ENCODE measurements around the gene CCDC192. TPM values are rescaled to one million over a fixed set of nuclear protein-coding genes. Genes with fewer than 3 reads are reported as not detected.
"Not testable (repeated sequence)": the region's sequence is repeated elsewhere in the genome, so short reads cannot be mapped to it uniquely, and the experiment has no call there.

CCDC192 gene
- total and polyA plus RNA-seq, 9 donors: 0.26 to 2.6 (median 0.91) TPM; not detected in 1

GRCh38 chr5:127772531-127772930, 69.3 kb downstream of the CCDC192 start:
- Histone ChIP-seq H3K4me1 (ENCODE audit: insufficient read depth) (no peaks in the 10 kb centered on the region), H3K36me3 (no peaks in the 10 kb centered on the region), H3K9me3 (no peaks in the 10 kb centered on the region), H3K27ac (no peak overlapping the region), H3K4me3 (no peak overlapping the region), H3K27me3 (no peaks in the 10 kb centered on the region)
- intact Hi-C loops (cut with DNase I): no loop called here
- no peak for DNase-seq
- WGBS, 3 donors: 61 to 75% (median 67%) methylated on average over 1 of the region's 1 CpG
- TF ChIP-seq CTCF (IDR thresholded peaks at IDR 0.05): no peak
- TF ChIP-seq POLR2A (IDR thresholded peaks at IDR 0.05): no peak
- no peak for TF ChIP-seq EP300 (IDR thresholded peaks at IDR 0.05)

GRCh38 chr5:127774221-127774620, 71.0 kb downstream of the CCDC192 start:
- no peak for TF ChIP-seq POLR2A (IDR thresholded peaks at IDR 0.05)
- TF ChIP-seq EP300 (IDR thresholded peaks at IDR 0.05): no peak
- no peak for TF ChIP-seq CTCF (IDR thresholded peaks at IDR 0.05)
- intact Hi-C loops (cut with DNase I): no loop called here
- Histone ChIP-seq H3K27me3 (no peaks in the 10 kb centered on the region), H3K9me3 (no peaks in the 10 kb centered on the region), H3K27ac (no peak overlapping the region), H3K4me1 (ENCODE audit: insufficient read depth) (no peaks in the 10 kb centered on the region), H3K36me3 (no peaks in the 10 kb centered on the region), H3K4me3 (no peak overlapping the region)
- 88 to 90% (median 88%) methylated on average over 2 of the region's 2 CpGs for whole genome bisulfite sequencing, 3 donors
- DNase-seq: no peak

- TF ChIP-seq POLR2A (IDR thresholded peaks at IDR 0.05): no peak
- TF ChIP-seq CTCF (IDR thresholded peaks at IDR 0.05): no peak
- TF ChIP-seq EP300 (IDR thresholded peaks at IDR 0.05): no peak
- WGBS, 3 donors: 93 to 97% (median 97%) methylated on average over 4 of the region's 4 CpGs
- intact Hi-C loops (cut with DNase I): no loop called here
Observed at GRCh38 chr5:127776477-127776876, 73.3 kb downstream of the CCDC192 start.

GRCh38 chr5:127777957-127778356, 74.8 kb downstream of the CCDC192 start:
- no peaks in the 10 kb centered on the region for H3K4me1 ChIP-seq (ENCODE audit: insufficient read depth)
- H3K4me3 ChIP-seq: no peak overlapping the region
- TF ChIP-seq POLR2A (IDR thresholded peaks at IDR 0.05): no peak
- no peak for TF ChIP-seq EP300 (IDR thresholded peaks at IDR 0.05)
- TF ChIP-seq CTCF (IDR thresholded peaks at IDR 0.05): no peak
- no peaks in the 10 kb centered on the region for H3K27me3 ChIP-seq
- no peaks in the 10 kb centered on the region for H3K9me3 ChIP-seq
- H3K27ac ChIP-seq: no peak overlapping the region
- DNase-seq: no peak
- no peaks in the 10 kb centered on the region for H3K36me3 ChIP-seq
- intact Hi-C loops (cut with DNase I): no loop called here

More at GRCh38 chr5:127776477-127776876, 73.3 kb downstream of the CCDC192 start:
- Histone ChIP-seq H3K9me3 (no peaks in the 10 kb centered on the region), H3K27me3 (no peaks in the 10 kb centered on the region), H3K4me3 (no peak overlapping the region), H3K4me1 (ENCODE audit: insufficient read depth) (no peaks in the 10 kb centered on the region), H3K27ac (no peak overlapping the region), H3K36me3 (no peaks in the 10 kb centered on the region)
- DNase-seq: no peak

- intact Hi-C loops (cut with DNase I); H3K36me3 ChIP-seq; H3K4me1 ChIP-seq (ENCODE audit: insufficient read depth); DNase-seq; H3K27ac ChIP-seq; H3K27me3 ChIP-seq; H3K4me3 ChIP-seq; H3K9me3 ChIP-seq: not testable (repeated sequence)
- 92 to 96% (median 93%) methylated on average over 2 of the region's 2 CpGs for WGBS, 3 donors
Observed at GRCh38 chr5:127782450-127782849, 79.3 kb downstream of the CCDC192 start.

Measured in ovary (tissue), 9 donors.